CD14-positive monocyte (primary cell): Measurements from ENCODE around the gene HNRNPM. TPM values are rescaled to one million over a fixed set of nuclear protein-coding genes. Genes with fewer than 3 reads are reported as not detected.

Experiments used
- DNase-seq, 3 donors: peaks; one replicate each; pipeline ENCODE4 v3.0.0-alpha.2; 2011 to 2022
- H2AFZ ChIP-seq: 2 replicates; pipeline ENCODE4 v1.6.0; 2012; ENCODE audit warnings: mild to moderate bottlenecking, low read depth, low read length, inconsistent platforms; ENCODE audit not compliant: insufficient read depth, poor library complexity, severe bottlenecking
- H3K27ac ChIP-seq, 2 donors: 1 replicate in 1 of 2; 2 replicates in 1 of 2; pipeline ENCODE4 v1.5.1; 2012 to 2013; ENCODE audit warnings: low read length in 2 of 2, control low read depth in 1 of 2, inconsistent platforms in 1 of 2, low read depth in 1 of 2, mild to moderate bottlenecking in 1 of 2
- H3K27me3 ChIP-seq, 2 donors: one replicate each; pipeline versions ENCODE4 v1.6.0 to v1.6.1; 2011 to 2013; ENCODE audit warnings: low read length in 2 of 2; ENCODE audit not compliant: control insufficient read depth in 2 of 2, insufficient read depth in 2 of 2
- H3K36me3 ChIP-seq, 2 donors: replicated peaks in 1 of 2; 1 replicate in 1 of 2; 2 replicates in 1 of 2; pipeline versions ENCODE4 v1.5.1 to v1.6.1; 2012 to 2013; ENCODE audit warnings: low read length in 2 of 2, control low read depth in 1 of 2, inconsistent platforms in 1 of 2, mild to moderate bottlenecking in 1 of 2; ENCODE audit not compliant: insufficient read depth in 2 of 2, control insufficient read depth in 1 of 2
- H3K4me1 ChIP-seq, 2 donors: 1 replicate in 1 of 2; 2 replicates in 1 of 2; pipeline versions ENCODE4 v1.5.1 to v1.6.1; 2012 to 2013; ENCODE audit warnings: low read length in 2 of 2, control low read depth in 1 of 2, inconsistent platforms in 1 of 2, mild to moderate bottlenecking in 1 of 2, moderate library complexity in 1 of 2; ENCODE audit not compliant: insufficient read depth in 2 of 2, control insufficient read depth in 1 of 2
- H3K4me2 ChIP-seq: replicated peaks from 2 replicates; pipeline ENCODE3; 2012; ENCODE audit warnings: low read length, moderate library complexity, mild to moderate bottlenecking; ENCODE audit not compliant: poor library complexity, severe bottlenecking; ENCODE audit errors: extremely low read depth
- H3K4me3 ChIP-seq, 3 experiments: fragments of 200-600 bp in 1 of 3; sonication (generic) in 1 of 3; replicated peaks in 1 of 3; 1 replicate in 2 of 3; 2 replicates in 1 of 3; pipeline ENCODE4 v1.5.1; 2011 to 2013; ENCODE audit warnings: low read length in 3 of 3, mild to moderate bottlenecking in 3 of 3, control low read depth in 2 of 3, low read depth in 2 of 3, inconsistent platforms in 1 of 3, moderate library complexity in 1 of 3
- H3K79me2 ChIP-seq: 2 replicates; pipeline ENCODE4 v1.6.0; 2012; ENCODE audit warnings: mild to moderate bottlenecking, control low read depth, inconsistent platforms, low read length, moderate library complexity; ENCODE audit not compliant: insufficient read depth
- H3K9ac ChIP-seq: 2 replicates; pipeline ENCODE4 v1.6.0; 2017; ENCODE audit warnings: low read length, mild to moderate bottlenecking; ENCODE audit not compliant: insufficient read depth, poor library complexity, severe bottlenecking
- H3K9me3 ChIP-seq, 2 donors: replicated peaks in 1 of 2; 1 replicate in 1 of 2; 2 replicates in 1 of 2; pipeline versions ENCODE4 v1.5.1 to v1.6.1; 2012 to 2013; ENCODE audit warnings: low read length in 2 of 2, control low read depth in 1 of 2; ENCODE audit not compliant: control insufficient read depth in 1 of 2, insufficient read depth in 1 of 2
- H4K20me1 ChIP-seq: 2 replicates; pipeline ENCODE4 v1.6.0; 2012; ENCODE audit warnings: mild to moderate bottlenecking, low read length, control low read depth, moderate library complexity; ENCODE audit not compliant: insufficient read depth
- H3K27ac Mint-ChIP-seq, 7 donors: one replicate each; pipeline ENCODE4 v1.8.0; 2020; ENCODE audit warnings: mild to moderate bottlenecking in 7 of 7, mixed read lengths in 7 of 7, moderate library complexity in 6 of 7, inconsistent platforms in 2 of 7
- H3K27me3 Mint-ChIP-seq, 3 donors: one replicate each; pipeline ENCODE4 v1.8.0; 2021 to 2022; ENCODE audit warnings: low read depth in 3 of 3, mild to moderate bottlenecking in 3 of 3, mixed read lengths in 3 of 3, moderate library complexity in 3 of 3, inconsistent platforms in 1 of 3
- H3K36me3 Mint-ChIP-seq, 2 donors: one replicate each; pipeline ENCODE4 v1.8.0; 2020; ENCODE audit warnings: mixed read lengths in 2 of 2, inconsistent platforms in 1 of 2, mild to moderate bottlenecking in 1 of 2
- H3K4me1 Mint-ChIP-seq: one replicate; pipeline ENCODE4 v1.8.0; 2020; ENCODE audit warnings: mild to moderate bottlenecking, mixed read lengths
- H3K4me3 Mint-ChIP-seq, 2 donors: one replicate each; pipeline ENCODE4 v1.8.0; 2020; ENCODE audit warnings: mild to moderate bottlenecking in 2 of 2, mixed read lengths in 2 of 2, moderate library complexity in 1 of 2
- H3K9me3 Mint-ChIP-seq, 7 donors: one replicate each; pipeline ENCODE4 v1.8.0; 2020 to 2022; ENCODE audit warnings: mixed read lengths in 7 of 7, mild to moderate bottlenecking in 6 of 7, moderate library complexity in 6 of 7, inconsistent platforms in 2 of 7
- WGBS: methylation state at CpG from one replicate; pipeline ENCODE4 v1.1.5; 2013; ENCODE audit warnings: missing lambda C conversion rate; ENCODE audit not compliant: insufficient coverage; 5-methylcytosine and 5-hydroxymethylcytosine counted together
- intact Hi-C, 2 donors: fragments of 100-400 bp; cut with micrococcal nuclease; formaldehyde crosslinking; loops; one replicate each; pipeline versions ENCODE4 v1.15.0 to v1.15.1; 2023
- polyA plus RNA-seq, 3 donors: library from polyadenylated mRNA; depleted of rRNA in 1 of 3; unstranded in 2 of 3; stranded (reverse) in 1 of 3; fragments of 300-500 nt in 2 of 3; fragments of >200 nt in 1 of 3; fragmentation: Illumina TruSeq in 2 of 3; gene quantifications; 1 replicate in 2 of 3; 2 replicates in 1 of 3; pipeline ENCODE4 v1.2.3, GENCODE V29; 2012 to 2021
- TF ChIP-seq, protein P1 (sequence below): fragments of 200-600 bp; IDR thresholded peaks from one replicate; pipeline ENCODE4 v1.8.0; 2022; ENCODE audit warnings: antibody characterized with exemption, mild to moderate bottlenecking

HNRNPM gene
- polyA plus RNA-seq, 3 donors = 77.0 to 121 (median 116) TPM

GRCh38 chr19:8429826-8430225 lies 14.9 kb upstream of the HNRNPM start:
- intact Hi-C loops = no loop called here
- no peak for DNase-seq
- H3K9ac ChIP-seq = no peak overlapping the region
- TF ChIP-seq, protein P1, sequence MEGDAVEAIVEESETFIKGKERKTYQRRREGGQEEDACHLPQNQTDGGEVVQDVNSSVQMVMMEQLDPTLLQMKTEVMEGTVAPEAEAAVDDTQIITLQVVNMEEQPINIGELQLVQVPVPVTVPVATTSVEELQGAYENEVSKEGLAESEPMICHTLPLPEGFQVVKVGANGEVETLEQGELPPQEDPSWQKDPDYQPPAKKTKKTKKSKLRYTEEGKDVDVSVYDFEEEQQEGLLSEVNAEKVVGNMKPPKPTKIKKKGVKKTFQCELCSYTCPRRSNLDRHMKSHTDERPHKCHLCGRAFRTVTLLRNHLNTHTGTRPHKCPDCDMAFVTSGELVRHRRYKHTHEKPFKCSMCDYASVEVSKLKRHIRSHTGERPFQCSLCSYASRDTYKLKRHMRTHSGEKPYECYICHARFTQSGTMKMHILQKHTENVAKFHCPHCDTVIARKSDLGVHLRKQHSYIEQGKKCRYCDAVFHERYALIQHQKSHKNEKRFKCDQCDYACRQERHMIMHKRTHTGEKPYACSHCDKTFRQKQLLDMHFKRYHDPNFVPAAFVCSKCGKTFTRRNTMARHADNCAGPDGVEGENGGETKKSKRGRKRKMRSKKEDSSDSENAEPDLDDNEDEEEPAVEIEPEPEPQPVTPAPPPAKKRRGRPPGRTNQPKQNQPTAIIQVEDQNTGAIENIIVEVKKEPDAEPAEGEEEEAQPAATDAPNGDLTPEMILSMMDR = no peak
- H3K9me3 Mint-ChIP-seq = peaks cover 0 to 5% (median 0%) of the 10 kb centered on the region in 7 donors
- 100% methylated on average over 2 of the region's 6 CpGs for WGBS
- no peaks in the 10 kb centered on the region for H3K4me1 ChIP-seq
- H3K4me3 Mint-ChIP-seq = no peak overlapping the region
- no peak overlapping the region for H3K27ac ChIP-seq
- no peak overlapping the region for H3K4me3 ChIP-seq
- no peaks in the 10 kb centered on the region for H3K27me3 ChIP-seq
- no peaks in the 10 kb centered on the region for H3K9me3 ChIP-seq
- no peak overlapping the region for H3K4me2 ChIP-seq
- no peak overlapping the region for H3K27ac Mint-ChIP-seq
- peaks cover 32 to 70% of the 10 kb centered on the region in 2 donors for H3K36me3 Mint-ChIP-seq
- H3K4me1 Mint-ChIP-seq = no peaks in the 10 kb centered on the region
- H4K20me1 ChIP-seq = no peaks in the 10 kb centered on the region
- H2AFZ ChIP-seq = no peak overlapping the region
- H3K79me2 ChIP-seq = no peaks in the 10 kb centered on the region
- peaks cover 0 to 6% (median 0%) of the 10 kb centered on the region in 3 donors for H3K27me3 Mint-ChIP-seq
- H3K36me3 ChIP-seq = peaks cover 21 to 45% of the 10 kb centered on the region in 2 donors

DNA sequence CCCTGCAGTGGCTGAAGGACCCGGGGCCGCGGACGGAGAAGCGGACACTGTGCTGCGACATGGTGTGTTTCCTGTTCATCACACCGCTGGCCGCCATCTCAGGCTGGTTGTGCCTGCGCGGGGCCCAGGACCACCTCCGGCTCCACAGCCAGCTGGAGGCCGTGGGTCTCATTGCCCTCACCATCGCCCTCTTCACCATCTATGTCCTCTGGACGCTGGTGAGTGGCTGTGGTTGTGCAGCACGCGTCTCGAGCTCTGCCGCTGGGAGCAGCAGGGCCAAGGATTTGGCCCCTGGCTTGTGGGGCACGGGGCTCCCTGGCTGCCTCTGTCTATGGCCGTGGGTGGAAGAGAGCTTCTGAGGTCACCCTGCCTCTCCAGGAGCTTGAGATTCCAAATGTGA lies 14.1 kb upstream of the HNRNPM start:
- Histone ChIP-seq H3K27me3 (no peaks in the 10 kb centered on the region), H3K4me2 (no peak overlapping the region), H3K4me3 (no peak overlapping the region), H3K9me3 (no peaks in the 10 kb centered on the region), H3K79me2 (no peaks in the 10 kb centered on the region), H3K36me3 (peaks cover 25 to 51% of the 10 kb centered on the region in 2 donors), H2AFZ (no peak overlapping the region), H3K27ac (no peak overlapping the region), H3K4me1 (no peaks in the 10 kb centered on the region), H4K20me1 (no peaks in the 10 kb centered on the region), H3K9ac (no peak overlapping the region)
- peaks cover 36 to 71% of the 10 kb centered on the region in 2 donors for H3K36me3 Mint-ChIP-seq
- intact Hi-C loops = no loop called here
- H3K4me1 Mint-ChIP-seq = no peaks in the 10 kb centered on the region
- peaks cover 0 to 4% (median 0%) of the 10 kb centered on the region in 3 donors for H3K27me3 Mint-ChIP-seq
- H3K4me3 Mint-ChIP-seq = no peak overlapping the region
- H3K27ac Mint-ChIP-seq = no peak overlapping the region
- peaks cover 0 to 5% (median 0%) of the 10 kb centered on the region in 7 donors for H3K9me3 Mint-ChIP-seq
- 96% methylated on average over 11 of the region's 20 CpGs for WGBS
- TF ChIP-seq, protein P1 = no peak
- DNase-seq = no peak
